HG02970 (cell line): ENCODE measurements around the gene MESP1.
A peak's percentile ranks its signal among the peaks of the same experiment; 100 is the strongest.

ENCODE experiments used
- ATAC-seq: cut with Tn5 transposase; IDR thresholded peaks from one replicate; pipeline ENCODE4 v1.9.1; 2021; ENCODE audit warnings: mild to moderate bottlenecking, moderate library complexity, moderate number of reproducible peaks; ENCODE audit not compliant: unreplicated experiment, low FRiP score

Gene MESP1

GRCh38 chr15:89760303-89761008, 9.4 kb upstream of the MESP1 start:
- ATAC-seq = no peak

- ATAC-seq = no peak
Observed at GRCh38 chr15:89759835-89760234, 8.8 kb upstream of the MESP1 start.

- ATAC-seq = no peak
Observed at GRCh38 chr15:89758981-89759380, 7.9 kb upstream of the MESP1 start.

- no peak for ATAC-seq
Observed at GRCh38 chr15:89758283-89758682, 7.2 kb upstream of the MESP1 start.

GRCh38 chr15:89756897-89757296, 5.8 kb upstream of the MESP1 start:
- ATAC-seq = no peak

GRCh38 chr15:89755701-89756100, 4.7 kb upstream of the MESP1 start:
- ATAC-seq = no peak

GRCh38 chr15:89754361-89755154, 3.5 kb upstream of the MESP1 start:
- ATAC-seq = no peak

GRCh38 chr15:89753855-89754254, 2.8 kb upstream of the MESP1 start:
- no peak for ATAC-seq

GRCh38 chr15:89751748-89752147, 699 bp upstream of the MESP1 start:
- ATAC-seq = no peak

- peak; percentile 20 for ATAC-seq
Observed at GRCh38 chr15:89749951-89750559, 994 bp downstream of the MESP1 start.

GRCh38 chr15:89749526-89749925, 1.5 kb downstream of the MESP1 start:
- ATAC-seq = no peak

GRCh38 chr15:89749054-89749453, 2.0 kb downstream of the MESP1 start:
- ATAC-seq = no peak

- no peak for ATAC-seq
Observed at GRCh38 chr15:89747708-89748682, 3.1 kb downstream of the MESP1 start.

GRCh38 chr15:89746386-89746780, 4.7 kb downstream of the MESP1 start:
- no peak for ATAC-seq

GRCh38 chr15:89745768-89746167, 5.3 kb downstream of the MESP1 start:
- no peak for ATAC-seq

- no peak for ATAC-seq
Observed at GRCh38 chr15:89745131-89745530, 5.9 kb downstream of the MESP1 start.

GRCh38 chr15:89743594-89743993, 7.5 kb downstream of the MESP1 start:
- no peak for ATAC-seq

- no peak for ATAC-seq
Observed at GRCh38 chr15:89743011-89743410, 8.0 kb downstream of the MESP1 start.

GRCh38 chr15:89740137-89740536, 10.9 kb downstream of the MESP1 start:
- ATAC-seq = peak; percentile 75

- no peak for ATAC-seq
Observed at GRCh38 chr15:89735773-89736172, 15.3 kb downstream of the MESP1 start.
